Bronchial epithelial cell (primary cell): ENCODE data around the gene SNX24. TPM values are rescaled to one million over a fixed set of nuclear protein-coding genes. Genes with fewer than 3 reads are reported as not detected.

Experiments used
- DNase-seq: peaks from one replicate; pipeline ENCODE4 v3.0.0-alpha.2; 2010; ENCODE audit warnings: low read depth
- FAIRE-seq: peaks from 2 replicates; lab custom pipeline; 2011; peaks lifted over from hg19 to GRCh38; lab: Jason Lieb, UNC
- H3K27me3 ChIP-seq: 2 replicates; pipeline ENCODE4 v1.5.1; 2011; ENCODE audit warnings: low read length; ENCODE audit not compliant: control insufficient read depth, insufficient read depth
- H3K36me3 ChIP-seq: 2 replicates; pipeline ENCODE4 v1.5.1; 2011; ENCODE audit warnings: low read length; ENCODE audit not compliant: control insufficient read depth, insufficient read depth
- H3K4me3 ChIP-seq: 2 replicates; pipeline ENCODE4 v1.5.1; 2011; ENCODE audit warnings: mild to moderate bottlenecking, low read depth, low read length, control low read depth
- total RNA-seq: library from RNA; depleted of rRNA; stranded (reverse); fragments of >200 nt; gene quantifications from 2 replicates; pipeline ENCODE4 v1.2.1, GENCODE V29; 2014
- TF ChIP-seq, protein P1 (sequence below): IDR thresholded peaks from 2 replicates; pipeline ENCODE4 v1.5.1; 2011; ENCODE audit warnings: mild to moderate bottlenecking, moderate library complexity, low read length, control low read depth, inconsistent platforms; ENCODE audit not compliant: insufficient read depth, severe bottlenecking

Gene SNX24, protein sequence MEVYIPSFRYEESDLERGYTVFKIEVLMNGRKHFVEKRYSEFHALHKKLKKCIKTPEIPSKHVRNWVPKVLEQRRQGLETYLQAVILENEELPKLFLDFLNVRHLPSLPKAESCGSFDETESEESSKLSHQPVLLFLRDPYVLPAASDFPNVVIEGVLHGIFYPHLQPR
- 37.1 and 53.3 TPM in 2 replicates for total RNA-seq

DNA sequence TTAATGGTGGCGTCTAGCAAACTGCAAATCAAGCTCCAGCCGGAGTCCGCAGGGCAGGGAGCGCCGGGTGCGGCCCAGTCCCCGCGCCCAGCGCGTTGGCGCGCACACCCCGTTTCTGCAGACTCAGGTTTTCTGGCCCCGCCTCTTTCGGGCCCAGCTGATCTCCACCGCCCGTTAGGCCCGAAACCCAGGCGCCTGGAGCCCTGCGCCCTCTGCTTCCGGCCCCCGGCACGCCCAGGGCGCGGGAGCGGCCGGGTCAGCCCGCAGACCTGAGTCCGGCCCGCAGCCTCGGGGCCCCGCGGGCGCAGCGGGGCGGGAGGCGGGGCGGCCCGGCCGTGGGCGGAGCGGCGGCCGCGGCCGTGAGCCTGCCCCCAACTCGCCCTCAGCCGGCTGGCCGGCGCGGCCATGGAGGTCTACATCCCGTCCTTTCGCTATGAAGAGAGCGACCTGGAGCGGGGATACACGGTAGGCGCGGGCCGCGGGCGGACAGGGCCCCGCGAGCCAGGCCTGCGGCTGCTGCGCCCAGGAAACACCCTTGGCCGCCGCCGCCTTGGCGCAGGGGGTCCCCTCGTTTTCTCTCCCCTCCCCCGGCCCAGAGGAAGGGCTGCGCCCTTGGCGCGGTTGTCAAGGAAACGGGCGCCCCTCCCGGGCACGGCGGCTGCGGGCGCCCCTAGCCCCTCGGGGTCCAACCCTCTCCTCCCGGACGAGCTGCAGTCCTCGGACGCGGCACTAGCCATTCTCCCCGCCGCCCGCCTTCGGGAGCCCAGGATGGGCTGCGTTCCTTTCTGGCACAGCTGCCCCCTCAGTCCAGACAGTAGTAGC lies at the start of gene SNX24:
Gene SNX24 (plus strand): TSS at position 385 of the 822 bp plus-strand sequence. CDS start 21 bp downstream, at position 406.
- Histone ChIP-seq H3K27me3 (no peaks in the 10 kb centered on the region), H3K4me3 (peak within 1 kb of the TSS; percentile 76), H3K36me3 (no peaks in the 10 kb centered on the region)
- DNase-seq, result peak; percentile 55
- TF ChIP-seq, protein P1, sequence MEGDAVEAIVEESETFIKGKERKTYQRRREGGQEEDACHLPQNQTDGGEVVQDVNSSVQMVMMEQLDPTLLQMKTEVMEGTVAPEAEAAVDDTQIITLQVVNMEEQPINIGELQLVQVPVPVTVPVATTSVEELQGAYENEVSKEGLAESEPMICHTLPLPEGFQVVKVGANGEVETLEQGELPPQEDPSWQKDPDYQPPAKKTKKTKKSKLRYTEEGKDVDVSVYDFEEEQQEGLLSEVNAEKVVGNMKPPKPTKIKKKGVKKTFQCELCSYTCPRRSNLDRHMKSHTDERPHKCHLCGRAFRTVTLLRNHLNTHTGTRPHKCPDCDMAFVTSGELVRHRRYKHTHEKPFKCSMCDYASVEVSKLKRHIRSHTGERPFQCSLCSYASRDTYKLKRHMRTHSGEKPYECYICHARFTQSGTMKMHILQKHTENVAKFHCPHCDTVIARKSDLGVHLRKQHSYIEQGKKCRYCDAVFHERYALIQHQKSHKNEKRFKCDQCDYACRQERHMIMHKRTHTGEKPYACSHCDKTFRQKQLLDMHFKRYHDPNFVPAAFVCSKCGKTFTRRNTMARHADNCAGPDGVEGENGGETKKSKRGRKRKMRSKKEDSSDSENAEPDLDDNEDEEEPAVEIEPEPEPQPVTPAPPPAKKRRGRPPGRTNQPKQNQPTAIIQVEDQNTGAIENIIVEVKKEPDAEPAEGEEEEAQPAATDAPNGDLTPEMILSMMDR, result no peak
- no peak for FAIRE-seq

DNA sequence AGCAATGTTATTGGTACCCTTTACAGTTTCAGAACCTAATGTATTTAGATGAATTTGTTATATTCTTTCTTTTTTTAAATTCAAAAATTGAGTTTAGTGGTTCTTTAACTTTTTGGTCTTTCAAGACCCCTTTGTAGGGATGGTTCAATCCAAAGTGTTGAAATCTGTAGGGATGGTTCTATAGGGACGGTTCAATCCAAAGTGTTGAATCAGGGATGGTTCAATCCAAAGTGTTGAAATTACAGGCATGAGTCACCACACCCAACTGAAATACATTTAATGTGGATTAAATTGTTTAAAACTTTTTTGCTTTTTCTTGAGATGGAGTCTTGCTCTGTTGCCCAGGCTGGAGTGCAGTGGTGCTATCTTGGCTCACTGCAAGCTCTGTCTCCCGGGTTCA lies 39.9 kb upstream of the SNX24 start:
- Histone ChIP-seq H3K36me3 (no peaks in the 10 kb centered on the region), H3K4me3 (no peak overlapping the region), H3K27me3 (no peaks in the 10 kb centered on the region)
- TF ChIP-seq, protein P1, result no peak
- peak; percentile 61 for DNase-seq
- no peak for FAIRE-seq

DNA sequence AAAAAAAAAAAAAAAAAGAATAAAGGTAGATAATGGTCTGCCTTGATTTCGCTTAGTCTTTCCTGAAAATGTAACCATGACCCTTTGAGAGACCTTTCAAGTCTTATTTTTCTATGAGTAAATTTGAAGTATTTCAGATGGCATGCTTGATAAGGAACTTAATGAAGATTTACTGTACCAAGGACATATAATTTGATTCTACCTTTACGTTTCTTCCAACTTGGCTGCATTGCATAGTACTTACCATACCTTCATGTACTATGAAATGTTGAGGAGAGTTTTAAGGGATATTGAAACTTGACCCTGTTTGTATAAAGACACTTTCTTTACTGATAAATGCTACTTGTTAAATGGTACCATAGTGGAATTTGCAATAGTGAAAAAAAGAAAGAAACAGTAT lies 35.0 kb upstream of the SNX24 start:
- no peak for DNase-seq
- no peak overlapping the region for H3K4me3 ChIP-seq
- H3K36me3 ChIP-seq, result no peaks in the 10 kb centered on the region
- FAIRE-seq, result no peak
- TF ChIP-seq, protein P1, result no peak
- no peaks in the 10 kb centered on the region for H3K27me3 ChIP-seq

DNA sequence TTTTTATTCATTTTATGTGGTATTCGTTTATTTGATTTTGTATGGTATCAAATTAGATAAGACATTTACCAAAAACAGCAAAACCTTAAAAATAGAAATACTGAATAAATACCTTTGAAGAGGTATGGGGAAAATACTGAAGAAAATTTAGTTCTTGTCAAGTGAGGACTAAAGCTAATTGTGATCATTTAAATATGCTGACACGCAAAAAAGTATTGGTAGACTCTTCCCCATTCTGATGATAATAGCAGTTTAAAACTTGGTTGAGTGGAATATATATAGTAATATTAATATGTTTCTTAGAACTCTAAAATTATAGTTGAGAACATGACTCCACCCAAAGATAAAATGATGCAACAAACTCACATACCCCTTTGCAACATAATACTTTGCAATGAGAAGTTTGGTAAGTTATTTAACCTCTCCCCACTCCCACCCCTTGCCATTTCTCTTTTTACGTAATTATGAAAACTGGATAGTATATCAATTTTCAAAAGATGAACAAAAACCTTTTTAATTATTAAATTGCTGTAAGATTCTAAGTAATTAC lies 30.1 kb upstream of the SNX24 start:
- Histone ChIP-seq H3K36me3 (no peaks in the 10 kb centered on the region), H3K27me3 (no peaks in the 10 kb centered on the region), H3K4me3 (no peak overlapping the region)
- FAIRE-seq (no peak), DNase-seq (no peak)
- TF ChIP-seq, protein P1, result no peak

DNA sequence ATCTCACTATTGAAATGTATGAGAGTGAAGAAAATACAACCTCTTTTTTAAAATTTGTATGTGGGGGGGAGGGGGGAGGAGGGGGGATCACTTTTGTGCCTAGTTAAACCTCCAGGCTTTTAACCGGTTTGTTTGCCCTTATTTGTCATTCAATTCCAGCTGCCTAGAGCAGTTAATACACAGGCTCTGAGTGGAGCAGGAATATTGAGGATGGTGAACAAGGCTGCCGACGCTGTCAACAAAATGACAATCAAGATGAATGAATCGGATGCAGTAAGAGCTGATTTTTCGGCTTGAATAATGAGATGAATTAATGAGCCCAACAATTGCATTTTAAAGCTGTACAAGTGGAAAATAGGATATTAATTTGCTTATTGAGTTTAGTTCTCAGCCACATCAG lies 28.7 kb upstream of the SNX24 start:
- DNase-seq (no peak), FAIRE-seq (no peak)
- Histone ChIP-seq H3K27me3 (no peaks in the 10 kb centered on the region), H3K4me3 (no peak overlapping the region), H3K36me3 (no peaks in the 10 kb centered on the region)
- TF ChIP-seq, protein P1, result no peak
